ENCODE measurements around the gene GINS3. TPM values are rescaled to one million over a fixed set of nuclear protein-coding genes. Genes with fewer than 3 reads are reported as not detected.

Gene GINS3
- total RNA-seq, 1 experiment from 2014 or later, result 15.2 TPM

- POLR2A ChIA-PET, result no interaction called here
- Histone ChIP-seq H3K4me3 (ENCODE audit: low read depth, low read length) (no peak overlapping the region), H3K4me1 (peaks cover 18% of the 10 kb centered on the region), H3K27me3 (replicated peaks; ENCODE audit: control insufficient read depth, insufficient read depth, low read length) (no peaks in the 10 kb centered on the region), H3K9me3 (no peaks in the 10 kb centered on the region), H3K36me3 (ENCODE audit: control insufficient read depth, insufficient read depth, low read length) (no peaks in the 10 kb centered on the region)
- TF ChIP-seq CTCF (IDR thresholded peaks at IDR 0.05; ENCODE audit: insufficient read depth in 1 of 2, low read depth in 1 of 2, low read length in 1 of 2, severe bottlenecking in 1 of 2, unreplicated experiment in 1 of 2), result no peak
- Mint-ChIP-seq H3K4me3 (ENCODE audit: unreplicated experiment) (no peak overlapping the region), H3K27me3 (ENCODE audit: insufficient read depth, unreplicated experiment) (no peaks in the 10 kb centered on the region), H3K36me3 (ENCODE audit: insufficient read depth, unreplicated experiment) (no peaks in the 10 kb centered on the region), H3K4me1 (ENCODE audit: low read depth, unreplicated experiment) (peaks cover 17% of the 10 kb centered on the region), H3K27ac (ENCODE audit: unreplicated experiment) (no peak overlapping the region), H3K9me3 (ENCODE audit: unreplicated experiment) (no peaks in the 10 kb centered on the region)
- intact Hi-C loops (cut with micrococcal nuclease; ENCODE audit: unreplicated experiment), result no loop called here
- CTCF ChIA-PET, result no interaction called here
- DNase-seq, result no peak
- BruUV-seq (replicated peaks), result no TSS peak
Measured at GRCh38 chr16:58448890-58449289, 56.6 kb downstream of the GINS3 start.

- H3K9me3 Mint-ChIP-seq (ENCODE audit: unreplicated experiment), result no peaks in the 10 kb centered on the region
- no peak overlapping the region for H3K27ac Mint-ChIP-seq (ENCODE audit: unreplicated experiment)
- no peak for DNase-seq
- Histone ChIP-seq H3K9me3 (no peaks in the 10 kb centered on the region), H3K36me3 (ENCODE audit: control insufficient read depth, insufficient read depth, low read length) (no peaks in the 10 kb centered on the region), H3K4me3 (ENCODE audit: low read depth, low read length) (no peak overlapping the region), H3K4me1 (peaks cover 18% of the 10 kb centered on the region), H3K27me3 (replicated peaks; ENCODE audit: control insufficient read depth, insufficient read depth, low read length) (no peaks in the 10 kb centered on the region)
- H3K4me1 Mint-ChIP-seq (ENCODE audit: low read depth, unreplicated experiment), result peaks cover 17% of the 10 kb centered on the region
- no peaks in the 10 kb centered on the region for H3K27me3 Mint-ChIP-seq (ENCODE audit: insufficient read depth, unreplicated experiment)
- H3K36me3 Mint-ChIP-seq (ENCODE audit: insufficient read depth, unreplicated experiment), result no peaks in the 10 kb centered on the region
- TF ChIP-seq CTCF (IDR thresholded peaks at IDR 0.05; ENCODE audit: insufficient read depth in 1 of 2, low read depth in 1 of 2, low read length in 1 of 2, severe bottlenecking in 1 of 2, unreplicated experiment in 1 of 2), result no peak
- CTCF ChIA-PET, result no interaction called here
- intact Hi-C loops (cut with micrococcal nuclease; ENCODE audit: unreplicated experiment), result no loop called here
- no TSS peak for BruUV-seq (replicated peaks)
- no peak overlapping the region for H3K4me3 Mint-ChIP-seq (ENCODE audit: unreplicated experiment)
- POLR2A ChIA-PET, result no interaction called here
Measured at GRCh38 chr16:58449306-58449705, 57.0 kb downstream of the GINS3 start.

- Mint-ChIP-seq H3K36me3 (ENCODE audit: insufficient read depth, unreplicated experiment) (no peaks in the 10 kb centered on the region), H3K9me3 (ENCODE audit: unreplicated experiment) (no peaks in the 10 kb centered on the region), H3K4me1 (ENCODE audit: low read depth, unreplicated experiment) (peaks cover 17% of the 10 kb centered on the region), H3K27me3 (ENCODE audit: insufficient read depth, unreplicated experiment) (no peaks in the 10 kb centered on the region), H3K27ac (ENCODE audit: unreplicated experiment) (no peak overlapping the region), H3K4me3 (ENCODE audit: unreplicated experiment) (no peak overlapping the region)
- CTCF ChIA-PET, result no interaction called here
- intact Hi-C loops (cut with micrococcal nuclease; ENCODE audit: unreplicated experiment), result no loop called here
- no TSS peak for BruUV-seq (replicated peaks)
- POLR2A ChIA-PET, result no interaction called here
- Histone ChIP-seq H3K4me3 (ENCODE audit: low read depth, low read length) (no peak overlapping the region), H3K36me3 (ENCODE audit: control insufficient read depth, insufficient read depth, low read length) (no peaks in the 10 kb centered on the region), H3K27me3 (replicated peaks; ENCODE audit: control insufficient read depth, insufficient read depth, low read length) (no peaks in the 10 kb centered on the region), H3K9me3 (no peaks in the 10 kb centered on the region), H3K4me1 (peaks cover 18% of the 10 kb centered on the region)
- DNase-seq, result no peak
- TF ChIP-seq CTCF (IDR thresholded peaks at IDR 0.05; ENCODE audit: insufficient read depth in 1 of 2, low read depth in 1 of 2, low read length in 1 of 2, severe bottlenecking in 1 of 2, unreplicated experiment in 1 of 2), result no peak
Measured at GRCh38 chr16:58449768-58450167, 57.5 kb downstream of the GINS3 start.
